Measurements from ENCODE around the gene GALNT1. TPM values are rescaled to one million over a fixed set of nuclear protein-coding genes. Genes with fewer than 3 reads are reported as not detected.

GALNT1 gene
- total and polyA plus RNA-seq, 2 of the 4 experiments (the other 2 are of a cell fraction) = 24.9 to 43.9 TPM

- Histone ChIP-seq H3K4me1 (ENCODE audit: control insufficient read depth, insufficient read depth, low read length) (peaks cover 2% of the 10 kb centered on the region; the same call in 1 of the 2 replicates), H3K27me3 (ENCODE audit: control insufficient read depth, insufficient read depth, low read length) (no peaks in the 10 kb centered on the region), H4K20me1 (ENCODE audit: insufficient read depth, low read length) (peaks cover 4% of the 10 kb centered on the region; the same call in 1 of the 2 replicates), H3K4me2 (ENCODE audit: low read depth, low read length) (no peak overlapping the region), H4K8ac (ENCODE audit: low read depth in 2 of 2, low read length in 2 of 2) (no peak overlapping the region), H3K27ac (ENCODE audit: insufficient read depth, low read length) (no peak overlapping the region), H2AK5ac (ENCODE audit: low read depth, low read length) (no peak overlapping the region), H3K9me3 (ENCODE audit: control insufficient read depth, insufficient read depth, low read length) (peaks cover 4% of the 10 kb centered on the region; the same call in 1 of the 2 replicates), H3K9me1 (ENCODE audit: insufficient read depth, low read length) (0 out of 2 replicates have a peak, but pooled peaks cover 4% of the 10 kb centered on the region), H2BK20ac (ENCODE audit: low read depth, low read length) (no peak overlapping the region), H3K9ac (ENCODE audit: low read depth, low read length) (no peak overlapping the region), H2BK120ac (ENCODE audit: low read depth, low read length) (no peak overlapping the region), H3K79me1 (ENCODE audit: low read depth in 1 of 2, low read length in 2 of 2) (peaks cover 11 to 13% of the 10 kb centered on the region in 2 experiments; a peak in 3 of 4 replicates), H3K23ac (ENCODE audit: low read depth, low read length) (no peak overlapping the region), H2BK5ac (ENCODE audit: low read depth, low read length, poor library complexity, severe bottlenecking) (no peak overlapping the region), H3K56ac (ENCODE audit: extremely low read depth, insufficient read depth, low read length) (no peak overlapping the region), H3K18ac (ENCODE audit: low read depth, low read length) (peak overlapping the region; percentile 22; the same call in 1 of the 2 replicates), H2AK9ac (replicated peaks; ENCODE audit: low read depth, low read length, poor library complexity) (no peak overlapping the region), H4K91ac (ENCODE audit: insufficient read depth, low read depth, low read length) (no peak overlapping the region), H2AFZ (replicated peaks; ENCODE audit: low read length, poor library complexity) (no peak overlapping the region), H4K5ac (ENCODE audit: low read depth, low read length) (no peak overlapping the region), H3K4ac (ENCODE audit: low read depth, low read length) (no peak overlapping the region), H3K14ac (replicated peaks; ENCODE audit: low read depth, low read length) (no peak overlapping the region), H3K36me3 (ENCODE audit: control insufficient read depth, insufficient read depth, low read length) (0 out of 2 replicates have a peak, but pooled peaks cover 2% of the 10 kb centered on the region), H3K4me3 (ENCODE audit: insufficient read depth, low read depth, low read length) (no peak overlapping the region), H2BK15ac (ENCODE audit: low read depth, low read length) (no peak overlapping the region)
- TF ChIP-seq CHD1 (IDR thresholded peaks at IDR 0.05; ENCODE audit: low read depth, low read length) = no peak
- no peak for TF ChIP-seq USF2 (IDR thresholded peaks at IDR 0.05; ENCODE audit: low read depth, low read length)
- TF ChIP-seq SMC3 (IDR thresholded peaks at IDR 0.05; ENCODE audit: low read depth, low read length) = no peak
- TF ChIP-seq CTCF (conservative IDR thresholded peaks at IDR 0.05; ENCODE audit: low read depth, low read length) = no peak
- TF ChIP-seq NFE2L2 (IDR thresholded peaks at IDR 0.05; ENCODE audit: low read depth, low read length) = no peak
- TF ChIP-seq POLR2A (IDR thresholded peaks at IDR 0.05; ENCODE audit: low read depth, low read length) = no peak
- no peak for TF ChIP-seq MAZ (IDR thresholded peaks at IDR 0.05; ENCODE audit: borderline replicate concordance, low read depth, low read length)
- TF ChIP-seq MAFK (IDR thresholded peaks at IDR 0.05; ENCODE audit: low read depth, low read length) = no peak
- no peak for TF ChIP-seq RAD21 (IDR thresholded peaks at IDR 0.05; ENCODE audit: low read length)
- TF ChIP-seq CEBPB (IDR thresholded peaks at IDR 0.05; ENCODE audit: low read depth, low read length) = no peak
- TF ChIP-seq ELK1 (IDR thresholded peaks at IDR 0.05; ENCODE audit: borderline replicate concordance, low read depth, low read length) = no peak
- TF ChIP-seq BHLHE40 (IDR thresholded peaks at IDR 0.05; ENCODE audit: low read depth, low read length) = no peak
- no peak for TF ChIP-seq FOS (IDR thresholded peaks at IDR 0.05; ENCODE audit: low read depth, low read length)
- TF ChIP-seq RCOR1 (IDR thresholded peaks at IDR 0.05; ENCODE audit: insufficient replicate concordance, low read length) = no peak
- no peak for TF ChIP-seq RFX5 (IDR thresholded peaks at IDR 0.05; ENCODE audit: low read depth, low read length)
- no CpG with 5 or more reads among the region's 4 CpGs for WGBS, 2 experiments (ENCODE audit: extremely low coverage in 2 of 2, insufficient read length in 1 of 2)
- dilution Hi-C loops (cut with HindIII; ENCODE audit: low sequenced_read_pairs, unreplicated experiment) (no loop called here), in situ Hi-C loops (cut with MboI; ENCODE audit: low sequenced_read_pairs) (no loop called here), intact Hi-C loops (cut with micrococcal nuclease) (no loop called here)
- ATAC-seq (ENCODE audit: low read depth) (peak; percentile 11; the same call in 1 of the 2 replicates), DNase-seq (no peak)
- ChIA-PET CTCF (no interaction called here), POLR2A (ENCODE audit: unreplicated experiment) (no interaction called here)
- BruUV-seq (replicated peaks) = no TSS peak
These were observed 59.9 kb downstream of the GALNT1 start for GRCh38 chr18:35641467-35641866.
